Parathyroid adenoma (tissue), 2 donors: ENCODE results near the gene TMEM151B.

Experiments used
- H2AFZ ChIP-seq: fragments of 300-600 bp; sonication (generic); one replicate; pipeline ENCODE4 v1.7.0; 2017; ENCODE audit warnings: antibody characterized with exemption, mild to moderate bottlenecking
- H3K27ac ChIP-seq: fragments of 300-600 bp; sonication (generic); one replicate; pipeline ENCODE4 v1.7.0; 2017
- H3K27me3 ChIP-seq: fragments of 300-600 bp; sonication (generic); one replicate; pipeline ENCODE4 v1.7.0; 2017; ENCODE audit warnings: low read length; ENCODE audit not compliant: control insufficient read depth, insufficient read depth
- H3K36me3 ChIP-seq: fragments of 300-600 bp; sonication (generic); one replicate; pipeline ENCODE4 v1.7.0; 2017; ENCODE audit warnings: low read length; ENCODE audit not compliant: control insufficient read depth, insufficient read depth
- H3K4me1 ChIP-seq: fragments of 300-600 bp; sonication (generic); one replicate; pipeline ENCODE4 v1.7.0; 2017; ENCODE audit warnings: control low read depth
- H3K4me2 ChIP-seq: fragments of 300-600 bp; sonication (generic); one replicate; pipeline ENCODE4 v1.7.0; 2017; ENCODE audit warnings: low read length
- H3K4me3 ChIP-seq: fragments of 300-600 bp; sonication (generic); one replicate; pipeline ENCODE4 v1.7.0; 2017; ENCODE audit warnings: low read depth, low read length
- H3K79me2 ChIP-seq: fragments of 300-600 bp; sonication (generic); one replicate; pipeline ENCODE4 v1.7.0; 2017; ENCODE audit warnings: control low read depth
- H3K9ac ChIP-seq: fragments of 300-600 bp; sonication (generic); one replicate; pipeline ENCODE4 v1.7.0; 2017; ENCODE audit warnings: mild to moderate bottlenecking
- H3K9me3 ChIP-seq: fragments of 300-600 bp; sonication (generic); one replicate; pipeline ENCODE4 v1.7.0; 2017; ENCODE audit warnings: low read length; ENCODE audit not compliant: control insufficient read depth
- TF ChIP-seq, protein P1 (sequence below): fragments of 300-600 bp; sonication (generic); IDR thresholded peaks from one replicate; pipeline ENCODE4 v1.7.0; 2017; ENCODE audit warnings: antibody characterized with exemption, mild to moderate bottlenecking
- donor health status: primary hyperparathyroidism.

Gene TMEM151B

DNA sequence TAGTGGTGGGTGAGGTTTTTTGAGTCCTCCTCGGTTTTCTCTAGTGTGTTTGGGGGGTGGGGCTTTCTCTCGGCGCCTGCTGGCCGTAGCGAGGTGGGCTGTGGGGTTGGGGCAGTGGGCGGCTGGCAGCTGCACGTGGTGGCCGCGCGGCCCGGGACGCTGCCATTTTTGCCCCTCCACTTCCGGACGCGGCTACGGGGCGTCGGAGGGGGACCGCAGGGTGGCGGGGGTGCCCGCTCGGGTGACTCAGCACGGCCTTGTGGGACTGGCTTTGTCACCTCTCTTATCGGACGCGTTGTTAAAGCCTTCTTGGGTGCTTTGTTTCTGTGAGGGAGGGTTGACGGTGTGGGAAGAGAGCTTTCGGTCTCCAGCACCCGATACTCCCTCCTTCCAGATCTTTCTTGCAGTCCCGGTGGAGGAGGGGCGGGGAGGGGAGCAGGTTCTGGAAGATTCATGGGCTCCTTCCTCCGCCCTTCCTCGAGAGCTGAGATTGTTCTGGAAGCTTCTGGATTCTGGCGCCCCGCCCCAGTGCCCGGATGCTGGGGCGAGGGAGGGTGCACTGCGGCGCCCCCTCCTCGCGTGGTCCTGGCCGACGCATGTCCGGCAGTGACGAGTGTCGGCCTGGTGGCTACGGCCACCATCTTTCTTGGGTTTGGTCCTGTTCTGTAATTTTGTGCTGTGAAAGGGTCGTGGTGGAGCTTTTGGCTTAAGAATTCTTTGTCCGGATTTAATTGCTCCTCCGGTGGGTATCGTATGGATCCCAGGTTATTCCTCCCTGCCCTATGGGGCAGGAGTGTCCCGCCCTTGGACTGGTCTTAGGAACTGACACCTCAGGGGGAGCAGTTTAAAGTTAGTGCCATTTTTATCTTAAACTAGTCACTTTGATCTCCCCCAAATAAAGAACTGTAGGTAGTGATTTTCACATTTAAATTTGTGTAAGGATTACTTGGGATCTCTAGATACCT is 22.6 kb upstream of the TMEM151B start:
- Histone ChIP-seq H3K27ac (peak overlapping the region; percentile 100), H3K4me2 (peak overlapping the region; percentile 94), H3K36me3 (no peaks in the 10 kb centered on the region), H3K9me3 (no peaks in the 10 kb centered on the region), H3K4me3 (peak overlapping the region; percentile 99), H2AFZ (peak overlapping the region; percentile 97), H3K9ac (peak overlapping the region; percentile 99), H3K4me1 (peaks cover 8% of the 10 kb centered on the region), H3K79me2 (peaks cover 15% of the 10 kb centered on the region), H3K27me3 (no peaks in the 10 kb centered on the region)
- TF ChIP-seq, protein P1, sequence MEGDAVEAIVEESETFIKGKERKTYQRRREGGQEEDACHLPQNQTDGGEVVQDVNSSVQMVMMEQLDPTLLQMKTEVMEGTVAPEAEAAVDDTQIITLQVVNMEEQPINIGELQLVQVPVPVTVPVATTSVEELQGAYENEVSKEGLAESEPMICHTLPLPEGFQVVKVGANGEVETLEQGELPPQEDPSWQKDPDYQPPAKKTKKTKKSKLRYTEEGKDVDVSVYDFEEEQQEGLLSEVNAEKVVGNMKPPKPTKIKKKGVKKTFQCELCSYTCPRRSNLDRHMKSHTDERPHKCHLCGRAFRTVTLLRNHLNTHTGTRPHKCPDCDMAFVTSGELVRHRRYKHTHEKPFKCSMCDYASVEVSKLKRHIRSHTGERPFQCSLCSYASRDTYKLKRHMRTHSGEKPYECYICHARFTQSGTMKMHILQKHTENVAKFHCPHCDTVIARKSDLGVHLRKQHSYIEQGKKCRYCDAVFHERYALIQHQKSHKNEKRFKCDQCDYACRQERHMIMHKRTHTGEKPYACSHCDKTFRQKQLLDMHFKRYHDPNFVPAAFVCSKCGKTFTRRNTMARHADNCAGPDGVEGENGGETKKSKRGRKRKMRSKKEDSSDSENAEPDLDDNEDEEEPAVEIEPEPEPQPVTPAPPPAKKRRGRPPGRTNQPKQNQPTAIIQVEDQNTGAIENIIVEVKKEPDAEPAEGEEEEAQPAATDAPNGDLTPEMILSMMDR: no peak

DNA sequence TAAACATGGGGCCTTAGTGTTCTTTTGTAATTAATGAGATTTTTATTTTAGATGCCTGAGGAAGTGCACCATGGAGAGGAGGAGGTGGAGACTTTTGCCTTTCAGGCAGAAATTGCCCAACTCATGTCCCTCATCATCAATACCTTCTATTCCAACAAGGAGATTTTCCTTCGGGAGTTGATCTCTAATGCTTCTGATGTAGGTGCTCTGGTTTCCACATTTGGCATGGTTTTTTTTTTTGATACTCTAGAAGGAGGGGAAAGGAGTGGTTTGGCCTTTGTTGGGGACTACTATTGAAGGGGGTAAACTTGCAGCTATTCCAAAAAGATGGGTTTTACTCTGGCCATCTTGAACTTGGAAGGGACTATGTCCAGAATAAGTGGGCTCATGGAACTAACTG is 21.7 kb upstream of the TMEM151B start:
- peak overlapping the region; percentile 99 for H3K4me3 ChIP-seq
- no peaks in the 10 kb centered on the region for H3K27me3 ChIP-seq
- H3K4me2 ChIP-seq: peak overlapping the region; percentile 94
- peaks cover 8% of the 10 kb centered on the region for H3K4me1 ChIP-seq
- peak overlapping the region; percentile 100 for H3K27ac ChIP-seq
- no peak overlapping the region for H2AFZ ChIP-seq
- TF ChIP-seq, protein P1: no peak
- H3K79me2 ChIP-seq: peaks cover 15% of the 10 kb centered on the region
- no peaks in the 10 kb centered on the region for H3K9me3 ChIP-seq
- no peak overlapping the region for H3K9ac ChIP-seq
- no peaks in the 10 kb centered on the region for H3K36me3 ChIP-seq

DNA sequence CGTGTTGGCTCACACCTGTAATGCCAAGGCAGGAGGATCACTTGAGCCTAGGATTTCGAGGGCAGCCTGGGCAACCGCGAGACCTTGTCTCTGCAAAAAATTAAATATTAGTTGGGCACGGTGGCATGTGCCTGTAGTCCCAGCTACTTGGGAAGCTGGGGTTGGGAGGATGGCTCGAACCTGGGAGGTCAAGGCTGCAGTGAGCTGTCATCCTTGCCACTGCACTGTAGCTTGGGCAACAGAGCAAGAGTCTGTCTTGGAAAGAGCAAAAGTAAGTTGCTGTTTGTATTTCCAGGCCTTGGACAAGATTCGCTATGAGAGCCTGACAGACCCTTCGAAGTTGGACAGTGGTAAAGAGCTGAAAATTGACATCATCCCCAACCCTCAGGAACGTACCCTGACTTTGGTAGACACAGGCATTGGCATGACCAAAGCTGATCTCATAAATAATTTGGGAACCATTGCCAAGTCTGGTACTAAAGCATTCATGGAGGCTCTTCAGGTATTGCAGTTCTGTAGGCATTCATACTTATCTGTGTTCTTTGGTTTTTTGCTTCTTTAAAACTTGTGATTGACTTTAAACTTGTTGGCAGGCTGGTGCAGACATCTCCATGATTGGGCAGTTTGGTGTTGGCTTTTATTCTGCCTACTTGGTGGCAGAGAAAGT is 21.0 kb upstream of the TMEM151B start:
- H3K27me3 ChIP-seq: no peaks in the 10 kb centered on the region
- peak overlapping the region; percentile 99 for H3K4me3 ChIP-seq
- no peaks in the 10 kb centered on the region for H3K36me3 ChIP-seq
- H3K4me2 ChIP-seq: peak overlapping the region; percentile 18
- H3K27ac ChIP-seq: no peak overlapping the region
- H2AFZ ChIP-seq: no peak overlapping the region
- TF ChIP-seq, protein P1: no peak
- H3K79me2 ChIP-seq: peaks cover 15% of the 10 kb centered on the region
- no peaks in the 10 kb centered on the region for H3K9me3 ChIP-seq
- peaks cover 8% of the 10 kb centered on the region for H3K4me1 ChIP-seq
- H3K9ac ChIP-seq: no peak overlapping the region

DNA sequence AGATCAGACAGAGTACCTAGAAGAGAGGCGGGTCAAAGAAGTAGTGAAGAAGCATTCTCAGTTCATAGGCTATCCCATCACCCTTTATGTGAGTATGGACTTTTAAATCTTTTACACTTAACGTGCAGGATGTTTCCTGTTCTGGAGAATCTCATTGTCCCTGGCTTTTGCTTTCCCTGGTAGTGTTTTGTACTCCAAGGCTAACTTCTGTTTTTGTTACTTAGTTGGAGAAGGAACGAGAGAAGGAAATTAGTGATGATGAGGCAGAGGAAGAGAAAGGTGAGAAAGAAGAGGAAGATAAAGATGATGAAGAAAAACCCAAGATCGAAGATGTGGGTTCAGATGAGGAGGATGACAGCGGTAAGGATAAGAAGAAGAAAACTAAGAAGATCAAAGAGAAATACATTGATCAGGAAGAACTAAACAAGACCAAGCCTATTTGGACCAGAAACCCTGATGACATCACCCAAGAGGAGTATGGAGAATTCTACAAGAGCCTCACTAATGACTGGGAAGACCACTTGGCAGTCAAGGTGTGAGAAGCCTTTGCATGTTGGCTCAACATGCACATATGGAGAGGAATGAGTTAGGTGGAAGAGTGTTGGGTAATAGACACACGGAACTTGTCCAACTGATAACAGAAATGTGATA is 20.1 kb upstream of the TMEM151B start:
- Histone ChIP-seq H3K27me3 (no peaks in the 10 kb centered on the region), H3K27ac (no peak overlapping the region), H3K9me3 (no peaks in the 10 kb centered on the region), H2AFZ (no peak overlapping the region), H3K79me2 (peaks cover 15% of the 10 kb centered on the region), H3K4me3 (no peak overlapping the region), H3K9ac (no peak overlapping the region), H3K36me3 (no peaks in the 10 kb centered on the region), H3K4me2 (no peak overlapping the region), H3K4me1 (peaks cover 8% of the 10 kb centered on the region)
- TF ChIP-seq, protein P1: no peak
